SK-N-MC (cell line): Measurements from ENCODE around the gene GRIA1.

Experiments used
- EZH2 ChIP-seq: fragments of 200-600 bp; sonication (generic); IDR thresholded peaks from one replicate; pipeline ENCODE4 v1.6.1; 2017; ENCODE audit warnings: antibody characterized with exemption
- POLR2AphosphoS5 ChIP-seq: IDR thresholded peaks from 2 replicates; pipeline ENCODE4 v1.6.1; 2012; ENCODE audit warnings: mild to moderate bottlenecking, low read depth, low read length, borderline replicate concordance

GRCh38 chr5:153520137-153520536 is 29.7 kb downstream of the GRIA1 start:
- TF ChIP-seq EZH2 (no peak), POLR2AphosphoS5 (no peak)
